HG03196 (cell line): ENCODE measurements around the gene C16orf74.

Source experiments
- ATAC-seq: cut with Tn5 transposase; IDR thresholded peaks from one replicate; pipeline ENCODE4 v1.9.1; 2021; ENCODE audit not compliant: unreplicated experiment

Gene C16orf74

GRCh38 chr16:85659805-85660511 lies 90.9 kb downstream of the C16orf74 start:
- no peak for ATAC-seq

- ATAC-seq, result no peak
Measured at GRCh38 chr16:85659336-85659735, 91.6 kb downstream of the C16orf74 start.

GRCh38 chr16:85658504-85659326 lies 92.2 kb downstream of the C16orf74 start:
- no peak for ATAC-seq

- no peak for ATAC-seq
Measured at GRCh38 chr16:85657996-85658395, 92.9 kb downstream of the C16orf74 start.
